Effector CD8-positive, alpha-beta T cell (primary cell): ENCODE results near the gene SAMM50.

Source experiments
- DNase-seq: peaks from one replicate; lab custom pipeline; 2025; lab: John Stamatoyannopoulos, UW

The SAMM50 gene

GRCh38 chr22:43976861-43977795, 21.9 kb downstream of the SAMM50 start:
- DNase-seq, result no peak

- no peak for DNase-seq
Measured at GRCh38 chr22:43978558-43978957, 23.3 kb downstream of the SAMM50 start.

- DNase-seq, result no peak
Measured at GRCh38 chr22:43980579-43980978, 25.3 kb downstream of the SAMM50 start.

- no peak for DNase-seq
Measured at GRCh38 chr22:43980996-43981395, 25.8 kb downstream of the SAMM50 start.

GRCh38 chr22:43983808-43984207, 28.6 kb downstream of the SAMM50 start:
- no peak for DNase-seq

GRCh38 chr22:43985532-43985931, 30.3 kb downstream of the SAMM50 start:
- DNase-seq, result no peak

GRCh38 chr22:43988116-43988820, 33.0 kb downstream of the SAMM50 start:
- no peak for DNase-seq

GRCh38 chr22:43988960-43989359, 33.7 kb downstream of the SAMM50 start:
- no peak for DNase-seq

GRCh38 chr22:43990044-43990443, 34.8 kb downstream of the SAMM50 start:
- no peak for DNase-seq

GRCh38 chr22:43991316-43992020, 36.2 kb downstream of the SAMM50 start:
- DNase-seq, result no peak

- no peak for DNase-seq
Measured at GRCh38 chr22:43992331-43992821, 37.1 kb downstream of the SAMM50 start.

- DNase-seq, result peak; percentile 36
Measured at GRCh38 chr22:43993072-43993760, 38.0 kb downstream of the SAMM50 start.

GRCh38 chr22:43994006-43994405, 38.8 kb downstream of the SAMM50 start:
- DNase-seq, result no peak

GRCh38 chr22:43994416-43994815, 39.2 kb downstream of the SAMM50 start:
- no peak for DNase-seq

GRCh38 chr22:43995057-43995685, 39.9 kb downstream of the SAMM50 start:
- no peak for DNase-seq

GRCh38 chr22:43995798-43996169, 40.5 kb downstream of the SAMM50 start:
- no peak for DNase-seq

GRCh38 chr22:43996170-43996980, 41.1 kb downstream of the SAMM50 start:
- DNase-seq, result peak; percentile 21

- no peak for DNase-seq
Measured at GRCh38 chr22:43996981-43997265, 41.7 kb downstream of the SAMM50 start.

GRCh38 chr22:43998679-43999264, 43.5 kb downstream of the SAMM50 start:
- DNase-seq, result no peak

- no peak for DNase-seq
Measured at GRCh38 chr22:43999378-43999777, 44.1 kb downstream of the SAMM50 start.
